ENCODE measurements around the gene NXPH1.

GRCh38 chr7:8615019-8615418 is 181.6 kb downstream of the NXPH1 start:
- TF ChIP-seq CTCF (IDR thresholded peaks at IDR 0.05) (no peak), POLR2A (IDR thresholded peaks at IDR 0.05) (no peak)

All from ovary (tissue), 3 donors.